HG02588 (cell line): ENCODE data around the gene MXD4.

ENCODE experiments used
- ATAC-seq: cut with Tn5 transposase; IDR thresholded peaks from one replicate; pipeline ENCODE4 v1.9.1; 2021; ENCODE audit warnings: mild to moderate bottlenecking, moderate library complexity; ENCODE audit not compliant: unreplicated experiment

Gene MXD4, protein sequence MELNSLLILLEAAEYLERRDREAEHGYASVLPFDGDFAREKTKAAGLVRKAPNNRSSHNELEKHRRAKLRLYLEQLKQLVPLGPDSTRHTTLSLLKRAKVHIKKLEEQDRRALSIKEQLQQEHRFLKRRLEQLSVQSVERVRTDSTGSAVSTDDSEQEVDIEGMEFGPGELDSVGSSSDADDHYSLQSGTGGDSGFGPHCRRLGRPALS

DNA sequence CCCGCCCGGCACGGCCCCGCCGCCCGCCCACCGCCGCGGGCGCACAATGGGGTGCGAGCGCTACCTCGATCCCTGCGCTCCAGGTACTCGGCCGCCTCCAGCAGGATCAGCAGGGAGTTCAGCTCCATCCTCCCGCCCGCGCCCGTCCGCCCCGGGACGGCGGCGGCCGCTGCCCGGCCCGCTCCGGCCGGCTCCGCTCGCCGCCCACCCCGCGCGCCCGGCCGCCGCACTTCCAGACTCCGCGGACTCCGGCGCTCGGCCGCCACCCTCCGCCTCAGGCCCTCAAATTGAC, at the start of gene MXD4:
Gene MXD4, minus strand, starts transcription at position 257 of the 292 bp plus-strand sequence. Its CDS starts 129 bp downstream, at position 128.
- no peak for ATAC-seq

DNA sequence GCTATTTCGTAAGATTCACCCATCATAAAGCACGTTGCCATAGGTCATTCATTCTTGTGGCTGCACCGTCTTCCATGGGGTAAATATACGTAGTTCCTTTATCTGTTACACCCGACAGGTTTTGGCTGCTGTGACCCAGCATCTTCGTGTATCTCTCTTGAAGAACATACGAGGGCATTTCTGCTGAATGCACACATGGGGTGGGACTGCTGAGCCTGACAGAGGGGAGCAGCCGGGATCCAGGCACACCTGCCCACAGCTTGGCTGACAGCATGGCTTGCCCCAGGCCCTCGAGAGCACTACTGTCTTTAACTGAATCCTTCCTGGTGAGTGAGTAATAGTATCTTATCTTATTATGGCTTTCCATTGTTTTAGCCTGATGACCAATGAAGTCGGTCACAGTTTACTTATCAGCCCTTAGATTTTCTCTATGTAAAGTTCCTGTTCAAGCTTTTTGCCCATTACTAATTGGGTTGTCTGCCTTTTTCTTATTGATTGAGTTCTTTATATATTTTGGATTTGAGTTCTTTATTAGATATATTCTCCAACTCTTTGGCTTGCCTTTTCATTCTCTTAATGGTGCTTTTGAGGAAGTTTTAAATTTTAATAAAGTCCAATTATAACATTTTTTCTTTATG, 45.0 kb upstream of the MXD4 start:
- ATAC-seq = no peak

DNA sequence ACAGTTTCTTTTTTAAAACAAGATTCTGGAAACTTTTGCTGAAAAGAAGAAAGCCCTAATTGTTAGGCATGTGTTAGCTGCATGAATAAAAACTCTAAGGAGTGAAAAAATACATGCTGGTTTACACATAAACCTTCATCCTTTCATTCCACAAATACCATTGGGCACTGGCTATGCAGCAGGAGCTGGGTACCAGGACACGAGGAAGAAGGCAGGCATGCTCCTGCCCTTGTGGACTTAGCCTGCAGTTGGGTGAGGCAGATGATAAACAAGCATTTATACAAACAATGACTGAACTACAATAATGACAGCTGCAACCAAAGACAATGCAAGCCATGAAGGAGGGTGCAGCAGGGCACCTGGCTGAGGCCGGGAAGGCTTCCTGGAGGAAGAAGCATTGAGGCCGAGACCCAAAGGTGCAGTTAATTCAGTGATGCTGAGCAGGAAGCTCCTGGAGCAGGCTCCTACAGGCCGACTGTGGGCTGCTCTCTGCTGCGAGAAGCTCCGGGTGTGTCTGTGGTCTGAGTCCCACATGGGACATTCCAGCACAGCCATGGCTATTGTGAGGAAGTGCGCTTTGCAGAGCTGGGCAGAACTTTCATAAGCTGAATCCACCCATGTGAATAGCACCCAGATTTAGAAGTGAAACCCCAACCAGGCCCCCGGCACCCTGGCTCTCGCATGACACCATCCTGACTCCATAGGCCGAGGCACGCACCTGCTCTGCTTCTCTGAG, 44.0 kb upstream of the MXD4 start:
- ATAC-seq = no peak

DNA sequence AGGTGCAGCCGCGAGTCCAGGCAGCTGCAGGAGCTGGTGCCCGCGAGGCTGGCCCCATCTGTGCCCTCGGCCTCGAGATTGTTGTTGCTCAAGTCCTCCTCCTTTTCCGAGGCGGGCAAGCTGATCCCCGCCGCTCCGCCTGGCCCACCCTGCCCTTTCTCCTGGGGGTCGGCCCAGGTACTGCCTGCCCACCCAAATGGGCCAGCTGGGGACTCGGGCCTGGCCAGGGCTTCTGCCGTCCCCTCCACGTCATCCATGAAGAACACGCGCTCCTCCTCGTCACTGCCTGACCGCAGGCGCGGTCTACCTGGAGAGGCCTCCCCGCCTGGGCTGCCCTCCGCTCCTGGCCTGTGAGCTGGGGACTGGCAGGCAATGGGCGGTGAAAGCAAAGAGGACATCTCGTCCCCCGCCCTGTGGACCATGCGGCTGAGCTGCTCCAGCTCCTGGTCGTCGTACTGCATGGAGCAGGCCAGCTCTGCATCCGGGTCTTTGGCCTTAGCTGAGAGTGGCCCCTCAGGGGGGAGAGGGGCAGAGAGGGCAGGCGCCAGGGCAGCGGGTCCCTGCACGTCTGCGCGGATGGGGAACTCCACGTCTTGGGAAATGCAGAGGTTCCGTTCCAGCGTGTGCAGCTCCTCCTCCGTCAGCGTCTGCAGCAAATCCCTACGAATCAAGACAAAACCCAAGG, 43.1 kb upstream of the MXD4 start:
- no peak for ATAC-seq

DNA sequence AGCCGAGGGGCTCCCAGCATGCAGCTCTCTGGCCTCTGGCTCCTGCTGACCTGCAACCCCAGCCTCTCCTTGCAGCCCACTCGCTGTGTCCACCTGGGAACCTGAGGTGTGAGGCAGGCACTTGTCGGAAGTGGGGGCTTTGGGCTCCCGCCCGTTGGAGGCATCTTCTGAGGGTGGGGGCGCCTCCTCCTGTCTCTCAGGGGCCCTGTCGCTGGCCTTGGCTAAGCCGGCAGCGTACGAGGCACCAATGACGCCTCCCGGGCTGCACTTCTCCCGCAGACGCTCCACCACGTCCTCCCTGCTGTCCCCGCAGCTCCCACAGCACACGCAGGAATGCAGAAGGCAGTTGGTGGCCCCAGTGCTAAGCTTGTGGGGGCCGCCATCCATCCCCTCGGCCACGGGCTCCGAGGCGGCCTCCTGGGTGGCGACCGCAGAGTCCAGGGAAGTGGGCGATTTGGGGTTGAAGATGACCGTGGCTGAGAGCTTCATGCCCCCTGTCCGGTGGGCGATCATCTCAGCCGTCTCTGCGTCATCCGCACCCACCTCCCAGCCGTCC, 42.5 kb upstream of the MXD4 start:
- ATAC-seq = no peak

DNA sequence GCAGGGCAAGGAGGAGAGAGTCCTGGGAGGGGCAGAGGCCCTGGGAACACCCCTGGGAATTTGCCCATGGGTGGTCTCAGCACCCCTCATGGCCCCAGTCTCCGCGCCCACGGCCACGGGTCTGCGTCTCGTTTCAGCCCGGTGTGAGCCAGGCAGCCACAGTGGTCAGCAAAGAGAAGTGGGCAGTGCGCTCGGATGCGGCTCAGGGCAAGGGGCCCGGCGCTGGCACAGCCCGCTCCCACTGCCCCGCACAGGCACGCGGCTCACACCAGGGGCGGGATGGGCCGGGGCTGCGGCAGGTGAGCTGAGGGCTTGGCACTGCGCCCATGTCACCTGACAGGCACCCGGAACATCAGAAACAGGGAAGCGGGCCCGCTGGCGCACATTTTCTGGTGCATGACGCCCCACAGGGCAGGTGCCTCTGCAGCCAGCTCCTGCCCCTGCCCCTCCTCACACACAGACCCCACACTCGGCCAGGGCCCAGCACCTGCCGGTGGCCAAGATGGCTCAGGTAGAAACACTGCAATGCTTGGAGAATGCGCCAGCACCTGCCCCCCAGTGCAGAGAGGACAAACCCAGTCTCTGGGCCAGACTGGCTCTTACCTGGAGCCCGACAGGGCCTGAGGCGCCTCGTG, 41.9 kb upstream of the MXD4 start:
- no peak for ATAC-seq

DNA sequence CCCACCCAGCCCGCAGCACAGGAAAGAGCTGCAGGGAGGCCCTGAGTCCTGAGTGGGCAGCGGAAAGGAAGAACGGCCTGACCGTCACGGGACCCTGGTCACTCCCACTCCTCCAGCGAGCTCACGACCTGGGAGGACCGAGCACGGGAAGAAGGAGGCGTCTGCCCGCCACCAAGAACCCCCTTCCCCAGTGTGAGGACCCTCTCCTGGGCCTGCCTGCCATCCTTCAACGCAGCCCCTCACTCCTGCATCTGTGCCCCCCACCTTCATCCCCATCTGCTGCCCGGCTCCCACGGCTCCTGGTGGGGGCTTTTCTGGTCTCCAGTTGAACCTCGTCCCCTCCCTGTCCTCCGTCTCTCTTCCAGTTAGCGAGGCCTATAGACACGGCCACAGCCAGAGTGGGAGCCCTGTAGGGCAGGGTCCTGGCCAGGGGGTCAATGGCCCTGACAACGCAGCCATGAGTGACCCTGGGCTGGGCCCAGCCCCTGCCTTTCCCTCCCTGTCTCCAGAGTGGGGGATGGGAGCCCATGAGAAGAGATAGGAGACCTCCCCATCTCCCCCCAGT, 41.3 kb upstream of the MXD4 start:
- ATAC-seq = no peak

DNA sequence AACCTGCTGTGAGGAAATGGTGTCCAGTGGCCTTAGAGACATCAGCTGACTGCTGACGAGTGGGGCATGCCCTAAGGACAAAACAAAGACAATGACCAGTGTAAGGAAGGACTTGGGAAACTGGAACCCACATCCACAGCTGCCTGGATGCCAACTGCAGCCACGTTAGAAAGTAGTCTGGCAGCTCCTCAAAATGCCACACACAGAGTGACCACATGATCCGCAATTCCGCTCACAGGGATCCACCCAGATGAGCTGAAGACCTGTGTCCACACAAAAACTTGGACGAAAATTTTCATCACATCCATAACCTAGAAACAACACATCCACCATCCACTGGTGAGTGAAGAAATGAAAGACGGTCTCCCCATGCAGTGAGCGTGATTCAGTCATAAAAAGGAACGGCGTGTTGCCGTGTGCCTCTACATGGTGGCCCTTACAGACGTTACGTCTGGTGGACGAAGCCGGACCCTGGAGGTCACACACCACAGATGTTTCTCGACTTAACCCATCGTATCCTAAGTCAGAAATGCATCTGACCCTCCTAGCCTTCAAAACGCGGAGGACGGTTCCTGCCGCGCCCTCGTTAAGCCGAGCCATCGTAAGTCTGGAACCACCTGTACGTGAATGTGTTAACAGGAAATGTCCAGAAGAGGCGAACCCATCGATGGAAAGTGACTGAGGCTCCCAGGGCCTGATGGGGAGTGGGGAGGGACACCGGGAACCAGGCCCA, 40.6 kb upstream of the MXD4 start:
- ATAC-seq = no peak

DNA sequence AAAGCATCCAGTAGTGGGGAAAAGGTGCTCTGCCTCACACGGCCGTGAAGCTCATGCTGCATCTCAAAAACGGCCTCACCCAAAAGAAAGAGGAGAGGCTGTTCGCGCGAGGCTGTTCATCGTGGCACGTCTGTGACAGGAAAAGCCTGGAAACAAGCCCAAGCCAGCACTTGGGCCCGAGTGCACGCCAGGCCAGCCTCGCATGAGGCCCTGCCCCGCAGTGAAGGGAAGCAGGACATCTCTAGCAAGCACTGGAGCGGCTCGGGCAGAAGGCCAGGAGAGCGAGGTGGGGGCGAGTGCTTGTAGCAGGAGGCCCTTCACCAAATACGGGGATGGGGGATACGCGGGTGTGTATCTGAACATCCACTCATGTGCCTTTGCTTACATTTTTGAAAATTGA, 39.9 kb upstream of the MXD4 start:
- ATAC-seq = no peak

DNA sequence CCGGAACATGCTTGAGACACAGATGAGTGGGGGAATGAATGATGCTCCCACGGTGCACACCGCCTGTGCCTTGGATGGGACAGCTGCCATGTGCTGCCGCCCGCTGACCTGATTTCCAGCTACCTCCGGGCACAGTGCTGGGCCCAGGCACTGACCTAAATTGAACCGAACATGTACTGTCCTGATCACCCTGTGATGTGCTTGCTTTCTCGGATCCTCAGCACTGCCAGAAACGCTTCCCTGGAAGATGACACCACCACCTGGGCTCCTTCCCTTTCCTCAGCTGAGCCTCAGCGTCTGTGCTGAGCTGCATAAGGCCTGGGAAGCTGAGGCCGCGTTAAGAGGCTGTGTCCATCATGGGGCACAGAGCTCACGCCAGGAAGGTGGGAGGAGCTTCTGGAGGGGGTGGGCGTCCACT, 39.3 kb upstream of the MXD4 start:
- no peak for ATAC-seq

DNA sequence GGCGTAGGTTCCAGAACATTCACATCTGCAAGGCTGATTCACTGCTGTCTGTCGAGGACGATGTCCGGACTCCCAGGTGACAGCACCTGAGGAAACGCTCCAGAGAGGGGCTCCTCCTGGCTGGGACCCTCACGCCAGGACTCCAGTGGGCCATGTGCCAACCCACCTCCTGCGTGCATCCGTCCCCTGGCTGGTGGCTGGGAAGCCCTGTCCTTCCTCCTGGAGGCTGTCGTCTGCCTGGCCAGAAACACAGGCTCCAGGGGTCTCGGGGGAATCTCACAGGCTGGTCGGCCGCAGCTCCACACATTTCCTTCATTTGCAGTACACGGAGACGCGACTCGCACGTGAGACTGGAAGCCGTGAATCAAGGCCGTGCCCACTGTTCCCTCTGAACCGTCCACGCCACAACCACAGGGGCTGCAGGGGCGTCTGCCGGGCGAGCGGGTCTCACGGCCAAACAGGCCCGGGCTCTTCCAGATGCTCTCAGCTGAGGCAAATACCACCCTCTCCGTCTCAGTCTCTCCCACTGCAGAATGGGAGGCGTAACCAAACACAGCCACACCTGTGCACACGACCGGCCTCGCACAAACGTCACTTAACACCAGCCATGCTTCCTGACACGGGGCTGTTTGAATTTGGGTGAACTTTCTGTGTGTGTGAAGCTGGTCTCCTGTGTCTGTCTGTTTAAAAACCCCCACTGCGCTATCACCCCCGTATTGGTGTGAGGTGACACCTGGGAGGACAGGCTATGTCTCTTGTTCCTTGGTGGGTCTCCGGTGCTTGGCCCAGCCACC, 38.7 kb upstream of the MXD4 start:
- no peak for ATAC-seq

DNA sequence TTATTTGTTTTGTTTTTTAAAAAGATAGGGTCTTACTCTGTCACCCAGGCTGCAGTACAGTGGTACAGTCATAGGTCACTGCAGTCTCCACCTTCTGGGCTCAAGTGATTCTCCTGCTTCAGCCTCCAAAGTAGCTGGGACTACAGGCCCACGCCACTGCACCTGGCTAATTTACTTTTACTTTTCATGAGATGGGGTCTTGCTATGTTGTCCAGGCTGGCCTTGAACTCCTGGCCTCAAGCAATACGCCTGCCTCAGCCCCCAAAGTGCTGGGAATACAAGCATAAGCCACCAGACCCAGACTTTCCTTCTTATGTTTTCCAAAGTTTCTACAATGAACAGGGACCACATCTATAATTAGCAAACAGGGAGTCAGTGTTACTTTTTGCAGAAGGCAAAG, 37.9 kb upstream of the MXD4 start:
- no peak for ATAC-seq

DNA sequence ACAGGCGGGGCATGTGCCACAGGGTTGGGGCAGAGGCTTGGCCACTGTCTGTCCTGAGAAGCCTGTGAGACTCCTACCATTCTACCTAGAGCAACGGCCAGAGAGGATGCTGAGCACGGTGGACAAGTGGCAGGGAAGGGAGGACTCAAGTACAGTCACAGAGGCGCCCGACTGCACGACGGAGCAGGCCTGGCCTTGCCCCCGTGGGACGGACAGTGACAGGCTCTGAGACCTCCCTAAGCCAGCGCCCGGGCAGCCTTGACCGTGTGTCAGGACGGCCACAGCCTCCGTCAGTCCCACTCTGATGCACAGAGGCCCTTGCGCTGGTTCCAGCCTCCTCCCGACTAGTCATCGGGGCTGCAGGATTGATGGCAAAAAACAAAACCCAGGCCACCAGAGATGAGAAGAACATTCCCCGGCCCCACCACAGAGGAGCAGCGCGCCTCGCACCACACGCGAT, 36.7 kb upstream of the MXD4 start:
- no peak for ATAC-seq

DNA sequence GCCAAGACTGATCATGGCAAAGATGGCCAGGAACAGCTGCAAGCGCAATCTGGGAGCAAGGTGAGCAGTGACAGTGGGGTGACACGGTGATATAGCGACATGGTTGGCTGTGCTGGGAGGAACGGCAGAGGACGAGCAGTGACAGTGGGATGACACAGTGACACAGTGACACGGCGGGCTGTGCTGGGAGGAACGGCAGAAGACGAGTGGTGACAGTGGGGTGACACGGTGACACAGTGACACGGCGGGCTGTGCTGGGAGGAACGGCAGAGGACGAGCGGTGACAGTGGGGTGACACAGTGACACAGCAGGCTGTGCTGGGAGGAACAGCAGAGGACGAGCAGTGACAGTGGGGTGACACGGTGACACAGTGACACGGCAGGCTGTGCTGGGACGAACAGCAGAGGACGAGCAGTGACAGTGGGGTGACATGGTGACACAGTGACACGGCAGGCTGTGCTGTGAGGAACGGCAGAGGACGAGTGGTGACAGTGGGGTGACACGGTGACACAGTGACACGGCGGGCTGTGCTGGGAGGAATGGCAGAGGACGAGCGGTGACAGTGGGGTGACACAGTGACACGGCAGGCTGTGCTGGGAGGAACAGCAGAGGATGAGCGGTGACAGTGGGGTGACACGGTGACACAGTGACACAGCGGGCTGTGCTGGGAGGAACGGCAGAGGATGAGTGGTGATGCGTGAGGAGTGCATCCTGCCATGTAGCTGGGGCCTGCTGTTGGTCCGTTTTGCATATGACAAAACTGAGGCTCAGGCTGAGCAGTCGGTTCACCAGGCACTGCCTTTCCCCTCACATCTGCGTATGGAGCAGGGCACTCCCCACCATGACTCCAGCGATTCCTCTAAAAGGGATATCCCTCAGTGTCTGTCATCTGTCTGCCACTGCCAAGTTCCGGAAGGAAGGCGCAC, 36.0 kb upstream of the MXD4 start:
- no peak for ATAC-seq

DNA sequence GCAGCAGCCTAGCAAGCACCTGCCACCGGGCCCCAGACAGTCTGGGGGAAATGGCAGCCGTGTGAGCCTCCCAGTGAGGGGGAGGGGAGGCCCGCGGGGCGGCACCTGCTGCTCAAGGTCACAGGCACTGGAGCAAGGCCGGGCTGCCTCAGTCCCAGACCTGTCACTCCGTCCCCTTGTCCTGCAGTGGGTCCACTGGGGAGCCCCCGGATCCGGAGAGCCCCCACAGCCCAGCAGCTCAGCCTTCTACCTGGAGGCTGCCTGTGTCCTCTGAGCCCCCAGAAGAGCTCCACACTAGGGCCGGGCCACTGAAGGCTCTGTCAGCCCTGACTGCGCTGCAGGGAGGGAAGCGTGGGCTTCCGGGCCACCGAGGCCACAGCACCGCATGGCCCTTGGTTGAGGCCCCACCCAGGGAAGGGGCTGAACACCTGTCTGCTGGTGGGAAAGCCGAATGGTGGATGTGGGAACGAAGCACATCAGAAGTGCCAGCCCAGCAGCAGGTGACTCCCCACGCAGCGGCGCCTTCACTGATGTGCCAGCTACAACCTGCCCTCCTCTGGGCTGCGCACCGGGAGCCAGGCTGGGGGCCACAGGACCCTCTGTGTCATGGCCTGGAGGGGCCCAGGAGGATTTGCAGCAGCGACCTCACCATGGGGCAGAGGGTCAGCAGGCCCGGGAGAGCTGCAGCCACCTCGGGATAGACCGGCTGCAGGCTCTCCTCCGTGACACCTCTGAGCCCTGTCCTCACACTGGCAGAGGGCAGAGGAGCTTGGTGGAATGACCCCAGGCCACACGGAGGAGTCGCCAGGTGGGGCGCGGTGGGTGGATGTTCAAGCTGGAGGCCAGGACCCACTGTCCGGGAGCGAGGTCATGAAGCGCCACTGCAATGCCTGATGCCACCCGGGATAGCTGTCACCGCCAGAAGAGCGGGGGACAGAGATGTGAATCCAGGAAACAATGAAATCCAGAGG, 35.0 kb upstream of the MXD4 start:
- no peak for ATAC-seq

DNA sequence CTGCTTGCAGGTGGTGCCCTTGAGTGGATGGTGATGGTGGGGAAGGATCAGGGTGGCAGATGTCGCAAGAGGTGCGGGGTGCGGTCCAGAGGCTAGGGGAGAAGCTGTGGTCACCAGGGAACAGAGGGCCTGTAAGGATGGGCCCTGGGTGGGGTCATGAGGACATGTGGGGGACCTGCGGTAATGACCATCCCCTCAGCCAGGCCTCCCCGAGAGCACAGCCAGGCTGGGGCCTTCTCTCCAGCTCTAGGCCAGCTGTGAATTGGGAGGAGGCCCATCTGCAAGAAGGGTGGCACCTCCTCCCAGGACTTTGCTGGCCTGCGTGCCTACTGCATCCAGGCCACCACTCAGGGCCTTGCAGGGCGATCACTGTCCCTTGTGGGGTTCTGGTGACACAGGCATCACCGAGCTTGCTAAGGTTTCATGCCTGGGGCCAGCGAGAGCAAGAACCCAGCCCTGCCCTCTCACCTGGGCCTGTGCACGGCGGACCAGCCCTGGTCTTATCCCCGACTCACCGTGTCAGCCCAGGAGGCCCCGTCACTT, 34.1 kb upstream of the MXD4 start:
- ATAC-seq = no peak

DNA sequence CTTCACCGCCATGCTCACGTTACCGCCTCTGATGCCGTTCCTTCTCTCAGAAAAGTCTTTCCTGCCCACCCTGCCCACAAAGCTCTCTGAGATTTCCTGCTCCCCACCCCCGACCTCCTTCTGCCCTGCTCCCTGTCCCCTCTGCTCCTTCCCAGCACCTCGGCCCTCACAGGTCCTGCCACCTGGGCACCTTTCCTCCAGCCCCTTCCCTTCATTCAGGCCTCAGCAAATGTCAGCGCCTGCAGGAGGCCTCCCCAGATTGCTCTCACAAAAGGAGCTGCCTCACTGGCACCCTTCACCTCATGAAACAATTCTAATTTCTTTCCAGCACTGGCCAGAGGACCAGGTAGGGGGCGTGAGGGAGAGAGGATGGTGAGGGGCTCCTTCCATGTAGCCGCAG, 33.6 kb upstream of the MXD4 start:
- no peak for ATAC-seq
